Stimulated activated CD4-positive, alpha-beta T cell treated with anti-CD3 and anti-CD28 coated beads, Interleukin-1b, Interleukin-23, amount 100 ng/mL, for 48 hours (primary cell): ENCODE measurements around the gene ARHGAP5.

Experiments
- DNase-seq: peaks from one replicate; pipeline ENCODE4 v3.0.0-alpha.2; 2020

ARHGAP5 gene

DNA sequence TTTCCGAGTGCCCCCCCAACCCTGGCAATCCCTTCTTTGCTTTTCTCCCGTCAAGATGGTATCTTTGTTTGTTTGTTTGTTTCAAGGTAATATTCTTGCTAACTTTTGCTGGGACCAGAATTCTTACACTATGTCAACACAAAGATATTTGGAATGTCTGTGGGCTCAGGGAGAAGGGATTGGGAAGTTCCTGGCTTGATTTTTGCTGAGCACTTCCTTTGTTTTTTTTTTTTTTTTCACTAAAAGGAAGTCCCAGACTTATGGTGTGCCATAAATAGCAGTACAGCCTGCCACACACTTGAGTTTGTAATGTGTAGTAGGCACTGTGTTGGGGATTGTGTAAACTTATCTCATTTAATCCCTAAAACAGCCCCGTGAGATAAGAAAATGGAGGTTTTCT, 113.6 kb downstream of the ARHGAP5 start:
- DNase-seq: no peak

DNA sequence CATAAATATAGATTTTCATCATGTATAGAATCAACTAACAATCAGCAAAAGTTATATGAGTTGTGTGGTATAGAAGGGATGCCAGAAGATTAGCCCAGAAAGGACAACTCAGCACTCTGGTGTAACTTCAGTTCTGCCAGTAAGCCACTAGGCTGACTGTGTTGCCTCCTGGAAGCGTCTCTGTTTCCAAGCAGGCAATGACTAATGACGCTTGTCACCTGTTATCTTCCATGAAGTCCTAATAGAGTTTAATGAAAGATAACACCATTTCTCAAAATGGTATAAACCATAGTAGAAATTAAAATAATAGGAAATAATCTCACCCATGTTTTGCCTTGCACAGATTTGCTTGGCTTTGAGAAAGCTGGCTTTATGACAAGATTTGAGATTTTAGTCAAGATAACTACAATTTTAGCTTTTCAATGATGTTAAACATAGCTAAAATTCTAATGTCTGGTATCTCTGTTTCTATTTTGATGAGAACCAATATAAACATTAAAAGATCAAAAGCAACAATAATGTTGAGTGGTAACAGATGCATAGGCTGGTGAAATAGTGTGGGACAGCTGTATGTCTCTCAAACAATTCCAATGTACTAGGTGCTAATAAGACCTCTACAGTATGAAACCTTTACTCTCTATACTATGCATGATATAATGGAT, 115.7 kb downstream of the ARHGAP5 start:
- peak; percentile 30 for DNase-seq

DNA sequence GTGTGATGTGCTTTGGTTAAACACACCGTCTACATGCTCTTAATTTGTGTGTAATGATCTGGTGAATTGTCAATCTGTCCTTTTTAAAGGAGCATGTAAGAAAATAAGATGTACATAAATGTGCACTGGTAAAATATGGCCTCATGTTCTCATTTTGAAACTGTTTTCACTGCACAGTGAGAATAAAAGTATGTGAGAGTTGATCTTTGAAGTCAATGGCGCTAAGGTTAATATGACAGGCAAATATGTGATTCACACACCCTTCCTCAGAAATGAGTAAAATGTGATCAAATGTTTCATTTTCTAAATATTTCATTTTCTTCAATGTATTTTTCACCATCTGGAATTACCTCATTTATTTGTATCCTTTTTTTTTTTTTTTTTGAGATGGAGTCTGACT, 116.4 kb downstream of the ARHGAP5 start:
- no peak for DNase-seq

- no peak for DNase-seq
Observed at GRCh38 chr14:32195636-32196035, 118.5 kb downstream of the ARHGAP5 start.

DNA sequence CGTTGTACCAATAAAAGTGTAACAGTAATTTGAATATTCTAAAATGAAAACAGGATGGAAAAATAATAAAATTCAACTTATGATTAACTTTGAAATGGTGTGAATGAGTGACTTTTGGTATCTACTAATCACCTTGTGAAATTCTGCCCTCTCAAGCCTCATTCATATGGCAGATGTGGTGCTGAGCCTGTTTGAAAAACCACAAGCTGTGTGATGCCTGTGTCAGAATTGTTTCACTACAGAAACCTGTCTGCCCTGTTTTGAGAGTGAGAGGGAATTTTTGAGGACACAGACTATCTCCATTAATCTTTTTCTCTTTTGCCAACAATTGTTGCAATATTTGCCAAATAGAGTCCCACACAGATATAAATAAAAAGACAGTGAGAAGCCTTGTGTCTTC, 120.8 kb downstream of the ARHGAP5 start:
- peak; percentile 39 for DNase-seq

- no peak for DNase-seq
Observed at GRCh38 chr14:32200368-32201192, 123.5 kb downstream of the ARHGAP5 start.

GRCh38 chr14:32201193-32201815, 124.2 kb downstream of the ARHGAP5 start:
- peak; percentile 77 for DNase-seq

DNA sequence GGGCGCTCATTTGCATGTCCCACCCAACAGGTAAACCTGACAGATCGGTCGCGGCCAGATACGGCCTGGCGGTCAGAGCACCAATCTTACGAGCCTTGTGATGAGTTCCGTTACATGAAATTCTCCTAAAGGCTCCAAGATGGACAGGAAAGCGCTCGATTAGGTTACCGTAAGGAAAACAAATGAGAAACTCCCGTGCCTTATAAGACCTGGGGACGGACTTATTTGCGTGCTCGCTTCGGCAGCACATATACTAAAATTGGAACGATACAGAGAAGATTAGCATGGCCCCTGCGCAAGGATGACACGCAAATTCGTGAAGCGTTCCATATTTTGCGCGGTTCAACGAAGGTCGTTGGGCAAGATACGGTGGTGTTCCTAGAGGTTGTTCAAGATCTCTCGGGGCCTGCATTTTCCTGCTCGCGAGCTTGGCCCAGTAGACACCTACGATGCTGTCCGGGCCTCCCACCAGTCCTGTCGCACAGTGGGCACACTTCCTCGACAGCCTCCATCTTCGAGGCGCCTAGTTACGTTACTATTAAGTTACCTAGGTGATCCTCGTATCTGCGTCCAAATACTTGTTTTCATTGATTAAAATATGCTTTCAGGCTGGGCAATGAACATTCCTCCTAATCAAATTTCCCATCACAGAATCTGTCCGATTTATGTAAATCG, 124.8 kb downstream of the ARHGAP5 start, which contains the start of gene RNU6-7:
Gene RNU6-7, plus strand, starts transcription at position 230 of the 675 bp plus-strand sequence.
- DNase-seq: peak; percentile 29

DNA sequence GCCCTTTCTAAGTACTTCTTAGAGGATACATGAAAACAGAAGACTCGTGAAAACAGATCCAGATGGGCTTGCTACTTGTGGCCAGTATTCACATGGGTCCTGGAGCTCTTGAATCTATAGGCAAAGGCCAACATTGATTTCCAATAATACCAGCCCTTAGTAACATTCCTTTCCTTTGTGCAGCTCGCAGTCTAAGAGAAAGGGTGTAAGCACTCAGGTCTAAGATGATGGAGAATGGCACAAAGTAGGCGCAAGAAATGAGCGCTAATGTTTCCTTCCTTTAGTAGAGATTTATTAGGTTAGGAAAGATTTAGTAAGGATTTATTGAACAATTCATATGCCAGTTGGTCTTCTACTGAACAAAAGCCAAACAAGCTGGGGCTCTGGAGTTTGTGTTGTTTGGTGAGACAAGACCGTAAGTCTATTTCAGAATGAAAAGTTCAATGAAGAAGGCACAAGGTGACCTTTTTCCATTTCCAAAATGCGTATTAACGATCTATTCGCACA, 125.4 kb downstream of the ARHGAP5 start:
- DNase-seq: no peak

DNA sequence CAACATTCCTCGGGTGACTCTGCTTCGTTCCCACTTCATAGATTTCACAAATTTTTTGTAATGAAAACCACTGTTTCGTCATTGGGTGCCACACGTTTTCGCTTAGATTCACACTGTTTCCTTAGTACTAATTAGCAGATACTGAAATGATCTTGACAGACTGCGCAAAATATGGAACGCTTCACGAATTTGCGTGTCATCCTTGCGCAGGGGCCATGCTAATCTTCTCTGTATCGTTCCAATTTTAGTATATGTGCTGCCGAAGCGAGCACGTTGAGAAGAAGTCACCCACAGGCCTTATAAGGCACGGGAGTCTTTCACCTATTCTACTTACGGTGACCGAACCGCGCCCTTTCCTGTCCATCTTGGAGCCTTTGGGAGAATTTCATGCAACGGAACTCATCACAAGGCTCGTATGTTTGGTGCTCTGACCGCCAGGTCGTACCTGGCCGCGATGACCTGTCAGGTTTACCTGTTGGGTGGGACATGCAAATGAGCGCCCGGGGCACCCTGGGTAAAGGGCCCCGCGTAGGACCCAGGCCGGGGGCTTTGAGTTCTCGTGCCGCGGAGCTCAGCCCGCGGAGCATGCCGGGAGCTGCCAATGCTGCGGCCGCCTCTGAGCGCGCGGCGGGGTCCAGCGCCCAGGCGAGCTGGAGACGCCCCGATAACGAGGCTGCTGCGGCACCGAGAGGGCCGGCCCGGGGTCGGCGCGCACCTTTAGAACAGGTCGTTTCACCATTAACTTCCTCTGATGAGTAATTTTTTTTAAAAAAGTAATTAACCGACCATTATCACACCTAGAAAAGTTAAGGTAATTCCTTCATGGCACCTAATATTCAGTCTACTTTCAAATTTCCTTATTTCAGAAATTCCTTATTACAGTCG, 126.1 kb downstream of the ARHGAP5 start, which contains the start of gene RNU6-8:
Gene RNU6-8, minus strand, starts transcription at position 272 of the 885 bp plus-strand sequence.
- peak; percentile 88 for DNase-seq

DNA sequence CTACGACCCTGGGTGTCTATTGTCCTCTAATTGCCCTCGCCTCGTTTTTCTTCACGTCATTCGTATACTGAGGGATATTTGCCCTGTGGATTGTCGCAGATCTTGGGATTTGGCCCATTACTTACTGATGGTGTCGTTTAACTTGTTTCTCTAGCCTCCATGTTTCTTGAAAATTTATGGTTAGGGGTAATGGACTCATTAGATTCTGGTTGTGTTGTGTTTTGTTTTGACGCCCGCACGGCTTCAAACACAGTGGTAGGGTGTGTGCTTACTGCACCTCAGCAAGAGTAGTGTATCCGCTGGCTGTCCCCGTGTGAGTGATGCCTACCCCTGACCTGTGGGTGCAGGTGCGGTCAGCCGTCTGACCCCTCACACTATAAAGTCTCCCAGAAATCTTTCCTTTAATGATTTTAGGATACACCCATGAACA, 126.8 kb downstream of the ARHGAP5 start:
- DNase-seq: no peak

GRCh38 chr14:32205554-32205953, 128.4 kb downstream of the ARHGAP5 start:
- DNase-seq: no peak

- no peak for DNase-seq
Observed at GRCh38 chr14:32205984-32206383, 128.9 kb downstream of the ARHGAP5 start.

DNA sequence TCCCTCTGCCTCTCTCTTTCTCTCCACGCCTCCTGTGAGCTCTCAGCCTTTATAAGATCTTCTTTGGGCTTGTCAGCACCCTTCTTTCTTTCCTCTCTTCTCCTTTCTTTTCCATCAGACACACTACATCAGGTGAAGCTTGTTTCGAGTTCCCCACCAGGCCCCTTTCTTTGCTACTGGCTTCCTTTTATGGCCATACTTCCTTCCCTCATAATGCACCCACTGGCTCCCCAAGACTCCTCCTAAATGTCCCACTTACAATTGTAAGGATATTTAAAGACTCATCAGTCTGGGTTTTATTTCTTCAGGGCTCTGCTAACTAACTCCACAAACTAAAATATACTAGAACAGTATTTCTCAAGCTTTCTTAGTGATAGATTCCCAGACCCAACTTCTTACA, 129.4 kb downstream of the ARHGAP5 start:
- DNase-seq: no peak

GRCh38 chr14:32208490-32208889, 131.4 kb downstream of the ARHGAP5 start:
- DNase-seq: no peak
